Raji (cell line): ENCODE data around the gene NAA38.

Source experiments
- POLR2A ChIP-seq: IDR thresholded peaks from 2 replicates; pipeline ENCODE4 v1.6.1; 2011; ENCODE audit warnings: low read depth, low read length, control low read depth; ENCODE audit not compliant: insufficient read depth

The NAA38 gene

GRCh38 chr17:7856811-7857712 is at the start of gene NAA38:
Gene NAA38 (minus strand): TSS chr17:7857559. CDS start chr17:7857463, 96 bp downstream.
- TF ChIP-seq POLR2A, result peak; percentile 89

DNA sequence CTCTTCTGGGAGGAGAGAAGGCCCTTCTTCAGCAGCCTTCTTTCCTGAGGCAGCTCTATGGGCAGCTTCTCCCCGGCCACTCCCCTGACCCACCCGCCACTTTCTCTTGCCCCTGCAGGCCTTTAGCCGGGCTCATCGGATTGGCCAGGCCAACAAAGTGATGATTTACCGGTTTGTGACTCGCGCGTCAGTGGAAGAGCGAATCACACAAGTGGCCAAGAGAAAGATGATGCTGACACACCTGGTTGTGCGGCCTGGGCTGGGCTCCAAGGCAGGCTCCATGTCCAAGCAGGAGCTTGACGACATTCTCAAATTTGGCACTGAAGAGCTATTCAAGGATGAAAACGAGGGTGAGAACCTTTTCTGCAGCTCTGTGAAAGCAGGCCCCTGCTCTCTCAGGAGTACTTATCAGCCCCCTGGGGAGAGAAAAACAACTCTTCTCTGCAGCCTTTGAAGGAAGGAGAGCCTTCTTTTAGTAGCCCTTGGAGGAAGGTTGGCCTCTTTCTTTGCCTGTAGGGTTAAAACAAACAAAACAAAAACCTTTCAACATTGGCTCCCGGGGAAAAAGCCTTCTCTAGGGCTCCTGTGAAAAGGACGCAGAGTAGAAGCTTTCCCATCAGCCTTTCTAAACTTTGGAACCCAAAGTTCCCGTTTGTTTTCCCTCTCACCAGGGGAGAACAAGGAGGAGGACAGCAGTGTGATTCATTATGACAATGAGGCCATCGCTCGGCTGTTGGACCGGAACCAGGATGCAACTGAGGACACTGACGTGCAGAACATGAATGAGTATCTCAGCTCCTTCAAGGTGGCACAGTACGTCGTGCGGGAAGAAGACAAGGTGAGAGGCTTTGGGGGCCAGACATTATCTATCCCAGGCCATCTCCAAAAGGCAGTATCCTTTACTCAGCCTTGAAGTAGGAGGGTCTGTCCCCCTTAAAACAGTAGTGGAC is 46.1 kb upstream of the NAA38 start:
- TF ChIP-seq POLR2A, result no peak

DNA sequence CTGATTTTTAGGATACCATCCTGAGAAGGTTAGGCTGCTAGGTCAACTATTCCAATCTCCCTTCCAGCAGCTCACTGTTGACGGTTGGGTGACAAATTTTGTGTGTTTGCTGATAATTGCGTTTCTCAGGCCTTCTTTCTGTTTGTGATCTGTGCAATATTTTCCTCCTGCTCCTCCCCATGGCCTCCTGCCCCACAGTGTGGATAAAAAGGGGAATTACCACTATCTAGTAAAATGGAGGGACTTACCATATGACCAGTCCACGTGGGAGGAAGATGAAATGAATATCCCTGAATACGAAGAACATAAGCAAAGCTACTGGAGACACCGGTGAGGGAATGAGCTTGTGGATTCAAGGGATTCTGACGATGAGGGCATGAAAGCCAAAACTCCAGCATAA is 40.4 kb upstream of the NAA38 start:
- no peak for TF ChIP-seq POLR2A

DNA sequence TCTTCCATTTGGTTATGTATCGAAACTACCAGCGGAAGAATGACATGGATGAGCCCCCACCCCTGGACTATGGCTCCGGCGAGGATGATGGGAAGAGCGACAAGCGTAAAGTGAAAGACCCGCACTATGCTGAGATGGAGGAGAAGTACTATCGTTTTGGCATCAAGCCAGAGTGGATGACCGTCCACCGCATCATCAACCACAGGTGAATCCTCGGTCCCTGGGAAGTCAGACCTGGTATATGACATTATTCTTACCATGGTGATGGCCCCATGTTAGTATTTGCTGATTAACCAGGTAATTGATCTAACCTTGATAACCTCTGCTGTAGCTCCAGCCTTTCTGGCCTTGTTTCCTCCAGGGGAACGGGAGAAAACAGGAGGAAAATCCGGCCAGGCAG is 39.7 kb upstream of the NAA38 start:
- no peak for TF ChIP-seq POLR2A

GRCh38 chr17:7894866-7895265 is 37.5 kb upstream of the NAA38 start:
- TF ChIP-seq POLR2A, result no peak

GRCh38 chr17:7894226-7894625 is 36.9 kb upstream of the NAA38 start:
- no peak for TF ChIP-seq POLR2A

DNA sequence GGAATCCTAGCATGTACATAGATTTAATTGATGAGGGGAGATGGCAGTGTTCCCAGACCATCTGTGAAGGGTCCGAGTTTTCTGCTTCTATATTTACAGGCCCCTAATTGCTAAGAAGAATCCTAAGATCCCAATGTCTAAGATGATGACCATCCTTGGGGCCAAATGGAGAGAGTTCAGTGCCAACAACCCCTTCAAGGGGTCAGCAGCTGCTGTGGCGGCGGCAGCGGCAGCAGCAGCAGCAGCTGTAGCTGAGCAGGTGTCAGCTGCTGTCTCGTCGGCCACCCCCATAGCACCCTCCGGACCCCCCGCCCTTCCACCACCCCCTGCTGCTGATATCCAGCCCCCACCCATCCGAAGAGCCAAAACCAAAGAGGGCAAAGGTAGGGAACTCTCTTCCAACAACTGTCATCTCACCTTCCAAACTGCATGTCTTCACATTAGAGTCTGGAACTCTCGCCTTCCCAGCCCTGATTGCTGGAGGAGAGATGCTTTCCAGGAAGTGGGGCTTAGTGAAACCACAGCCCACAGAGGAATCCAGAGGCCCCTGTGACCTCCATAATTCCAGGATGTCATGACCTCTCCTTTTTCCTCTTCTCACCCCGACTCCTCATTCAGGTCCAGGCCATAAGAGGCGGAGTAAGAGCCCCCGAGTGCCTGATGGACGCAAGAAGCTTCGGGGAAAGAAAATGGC is 36.0 kb upstream of the NAA38 start:
- TF ChIP-seq POLR2A, result no peak

DNA sequence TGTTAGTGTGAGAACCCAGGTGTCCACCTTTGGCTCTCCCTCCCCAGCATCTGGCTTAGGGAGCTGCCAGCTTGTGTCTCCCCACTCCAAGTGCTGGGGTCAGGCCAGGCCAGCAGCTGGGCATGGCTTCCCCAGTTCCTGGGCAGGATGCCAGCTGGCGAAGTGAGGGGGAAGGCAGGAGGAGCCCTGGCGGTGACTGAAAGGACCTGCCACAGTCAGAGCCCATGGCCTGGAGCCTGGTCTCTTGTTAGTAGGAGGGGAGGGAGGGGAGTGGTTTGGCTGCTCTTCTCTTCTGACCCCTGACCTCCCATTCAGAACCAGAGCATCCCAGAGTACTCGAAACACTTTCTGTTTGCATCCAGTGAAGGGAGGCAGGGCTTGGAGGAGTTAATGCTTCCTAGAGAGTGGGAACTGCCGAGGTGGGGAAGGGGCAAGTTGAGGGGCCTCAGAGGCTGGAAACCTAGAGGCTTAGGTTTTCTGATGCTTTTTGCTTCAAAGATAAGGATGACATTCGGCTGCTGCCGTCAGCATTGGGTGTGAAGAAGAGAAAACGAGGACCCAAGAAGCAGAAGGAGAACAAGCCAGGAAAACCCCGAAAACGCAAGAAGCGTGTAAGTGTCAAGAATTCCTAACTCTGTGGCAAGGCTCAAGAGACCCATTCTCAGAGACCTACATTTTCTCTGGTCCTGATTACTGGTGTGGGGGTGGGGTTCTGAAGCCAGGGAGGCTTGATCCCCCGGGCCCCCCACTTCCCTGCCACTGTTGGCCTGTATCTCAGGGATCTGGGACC is 32.0 kb upstream of the NAA38 start:
- TF ChIP-seq POLR2A, result no peak

DNA sequence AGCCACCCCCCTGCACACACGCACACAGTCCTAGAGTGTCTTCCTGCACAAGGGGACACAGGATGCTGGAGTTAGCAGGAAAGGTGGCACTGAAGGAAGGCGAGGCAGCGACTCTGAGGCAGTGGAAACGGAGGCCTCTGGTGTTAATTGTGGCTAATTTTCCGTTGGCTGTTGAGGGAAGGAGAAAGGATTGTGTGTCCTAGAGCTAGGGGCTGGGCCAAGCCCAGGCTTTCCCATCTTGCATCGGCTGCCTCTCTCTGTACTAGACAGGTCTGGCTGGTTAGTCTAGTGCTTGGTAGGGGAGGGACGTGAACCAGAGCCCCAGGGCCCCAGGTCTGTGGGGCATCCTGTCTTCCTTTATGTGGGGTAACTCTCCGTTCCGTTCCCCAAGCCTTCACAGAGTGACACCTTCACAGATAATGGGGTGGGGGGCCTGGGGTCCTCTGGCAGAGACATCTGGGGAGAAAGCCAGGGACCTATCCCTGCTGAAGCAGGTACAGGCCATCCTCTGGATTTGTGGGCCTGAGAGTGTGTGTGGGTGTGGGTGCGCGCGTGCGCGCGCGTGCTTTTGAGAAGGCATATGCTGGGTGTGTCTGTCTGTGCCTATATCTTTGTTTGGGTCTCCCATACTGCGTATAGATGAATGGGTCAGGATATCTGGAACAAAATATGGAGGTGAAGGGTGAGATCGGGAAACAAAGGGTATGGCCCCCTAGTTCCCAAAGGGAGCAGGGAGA is 31.0 kb upstream of the NAA38 start, which contains the start of gene CHD3:
Gene CHD3, plus strand, starts transcription at position 606 of the 737 bp plus-strand sequence. CDS start 212 bp downstream, outside the sequence.
- no peak for TF ChIP-seq POLR2A

- 0 out of 2 replicates have a peak, but pooled peaks have one; percentile 19 for TF ChIP-seq POLR2A
These were observed 30.3 kb upstream of the NAA38 start for GRCh38 chr17:7887482-7888183.

DNA sequence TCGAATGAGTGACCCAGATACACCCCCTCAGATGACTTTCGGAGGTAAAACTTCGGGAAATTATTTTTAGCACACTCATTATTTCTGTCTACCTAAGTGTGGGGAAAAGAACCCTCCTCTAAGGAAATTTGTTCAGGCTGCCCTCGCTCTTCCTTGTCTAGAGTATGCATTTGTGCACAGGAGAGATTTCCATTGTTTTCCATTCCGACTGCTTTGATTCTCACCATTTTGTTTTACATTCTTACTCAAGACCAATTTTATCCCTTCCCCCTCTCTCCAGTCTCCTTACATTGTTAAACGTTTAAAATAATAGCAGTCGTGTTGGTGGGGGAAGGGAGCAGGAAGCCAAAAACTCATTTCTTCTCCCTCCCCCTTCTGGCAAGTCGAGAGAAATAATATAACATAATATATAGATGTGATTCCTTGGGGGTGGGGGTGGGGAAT is 29.7 kb upstream of the NAA38 start:
- TF ChIP-seq POLR2A, result peak; percentile 10; the same call in 1 of the 2 replicates

- no peak for TF ChIP-seq POLR2A
These were observed 29.1 kb upstream of the NAA38 start for GRCh38 chr17:7886227-7887037.
